ENCODE results near the gene IRF4. TPM values are rescaled to one million over a fixed set of nuclear protein-coding genes. Genes with fewer than 3 reads are reported as not detected.

Gene IRF4
- total and polyA plus RNA-seq, 2 experiments from 2014 or later, result 1.3 to 1.9 TPM

DNA sequence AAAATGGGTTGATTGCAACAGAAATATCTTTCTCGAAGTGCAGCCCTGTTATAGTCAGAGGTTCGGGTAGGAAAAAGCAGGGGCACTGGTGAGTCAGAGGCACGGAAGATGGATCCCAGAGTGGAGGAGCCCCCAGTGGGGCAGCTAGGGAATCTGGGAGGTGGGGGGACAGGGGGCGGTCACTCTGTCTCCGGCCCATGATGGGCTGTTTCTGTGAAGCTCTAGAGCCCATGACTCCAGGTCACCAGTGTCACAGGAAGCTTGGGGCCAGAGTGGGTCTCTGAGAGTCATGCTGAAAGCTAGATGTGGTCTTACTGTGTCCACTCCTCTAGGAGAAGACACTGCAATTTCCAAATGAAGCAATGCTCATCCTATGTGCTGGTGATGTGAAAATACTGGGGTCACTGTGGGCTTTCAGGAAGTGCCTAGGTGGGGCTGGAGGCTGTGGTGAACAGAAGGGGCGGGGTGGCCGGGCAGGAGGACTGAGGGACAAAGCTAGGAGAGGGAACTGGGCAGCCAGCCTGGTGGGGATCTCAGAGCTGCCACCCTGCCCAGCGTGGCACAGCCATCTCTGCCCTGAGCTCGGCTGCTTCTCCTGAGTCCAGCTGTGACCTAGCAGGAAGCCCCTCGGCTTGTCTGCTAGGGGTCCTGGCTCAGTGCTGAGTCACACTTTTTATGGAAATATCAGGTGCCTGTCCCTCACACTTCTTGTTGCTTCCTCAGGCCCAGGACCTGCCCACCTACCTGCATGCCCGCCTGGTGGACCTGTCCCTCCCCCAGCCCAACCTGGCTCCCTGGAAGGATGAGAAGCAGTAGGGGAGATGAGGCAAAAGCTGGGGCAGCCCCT is 54.2 kb downstream of the IRF4 start:
- Histone ChIP-seq H3K79me2 (replicated peaks; ENCODE audit: insufficient read depth) (no peaks in the 10 kb centered on the region), H3K4me3 (no peak overlapping the region), H4K20me1 (replicated peaks; ENCODE audit: insufficient read depth) (no peaks in the 10 kb centered on the region), H2AFZ (no peak overlapping the region), H3K4me2 (no peak overlapping the region), H3K4me1 (ENCODE audit: insufficient read depth) (no peaks in the 10 kb centered on the region), H3K27me3 (ENCODE audit: insufficient read depth) (no peaks in the 10 kb centered on the region), H3F3A (replicated peaks; ENCODE audit: low read depth) (no peaks in the 10 kb centered on the region), H3K27ac (ENCODE audit: low read depth) (no peak overlapping the region), H3K36me3 (ENCODE audit: insufficient read depth) (no peaks in the 10 kb centered on the region), H3K9me2 (ENCODE audit: insufficient read depth) (no peaks in the 10 kb centered on the region)
- ATAC-seq (no peak), DNase-seq (ENCODE audit: low spot score) (no peak)
- H3K4me3 Mint-ChIP-seq, result no peak overlapping the region
- no peak overlapping the region for H3K27ac Mint-ChIP-seq
- peaks cover 27% of the 10 kb centered on the region for H3K9me3 Mint-ChIP-seq
- TF ChIP-seq POLR2AphosphoS5 (IDR thresholded peaks at IDR 0.05; ENCODE audit: low read depth) (no peak), CREB1 (CRISPR knock-in tag; IDR thresholded peaks at IDR 0.05; ENCODE audit: low read depth) (no peak), ZNF114 (CRISPR knock-in tag; IDR thresholded peaks at IDR 0.05) (no peak), ETS1 (IDR thresholded peaks at IDR 0.05) (no peak), CTCF (conservative IDR thresholded peaks at IDR 0.05; ENCODE audit: low read depth in 2 of 2) (no peak), REST (IDR thresholded peaks at IDR 0.05; ENCODE audit: unreplicated experiment) (no peak), STAT1 (IDR thresholded peaks at IDR 0.05; ENCODE audit: unreplicated experiment) (no peak), NANOG (IDR thresholded peaks at IDR 0.05; ENCODE audit: borderline replicate concordance) (no peak), JUNB (IDR thresholded peaks at IDR 0.05; ENCODE audit: unreplicated experiment) (no peak), EZH2phosphoT487 (IDR thresholded peaks at IDR 0.05; ENCODE audit: unreplicated experiment) (no peak), EZH2 (IDR thresholded peaks at IDR 0.05; ENCODE audit: low read depth, unreplicated experiment) (no peak), ZNF331 (CRISPR knock-in tag; IDR thresholded peaks at IDR 0.05; ENCODE audit: low read depth) (no peak)
- TF ChIP-seq, protein P1, sequence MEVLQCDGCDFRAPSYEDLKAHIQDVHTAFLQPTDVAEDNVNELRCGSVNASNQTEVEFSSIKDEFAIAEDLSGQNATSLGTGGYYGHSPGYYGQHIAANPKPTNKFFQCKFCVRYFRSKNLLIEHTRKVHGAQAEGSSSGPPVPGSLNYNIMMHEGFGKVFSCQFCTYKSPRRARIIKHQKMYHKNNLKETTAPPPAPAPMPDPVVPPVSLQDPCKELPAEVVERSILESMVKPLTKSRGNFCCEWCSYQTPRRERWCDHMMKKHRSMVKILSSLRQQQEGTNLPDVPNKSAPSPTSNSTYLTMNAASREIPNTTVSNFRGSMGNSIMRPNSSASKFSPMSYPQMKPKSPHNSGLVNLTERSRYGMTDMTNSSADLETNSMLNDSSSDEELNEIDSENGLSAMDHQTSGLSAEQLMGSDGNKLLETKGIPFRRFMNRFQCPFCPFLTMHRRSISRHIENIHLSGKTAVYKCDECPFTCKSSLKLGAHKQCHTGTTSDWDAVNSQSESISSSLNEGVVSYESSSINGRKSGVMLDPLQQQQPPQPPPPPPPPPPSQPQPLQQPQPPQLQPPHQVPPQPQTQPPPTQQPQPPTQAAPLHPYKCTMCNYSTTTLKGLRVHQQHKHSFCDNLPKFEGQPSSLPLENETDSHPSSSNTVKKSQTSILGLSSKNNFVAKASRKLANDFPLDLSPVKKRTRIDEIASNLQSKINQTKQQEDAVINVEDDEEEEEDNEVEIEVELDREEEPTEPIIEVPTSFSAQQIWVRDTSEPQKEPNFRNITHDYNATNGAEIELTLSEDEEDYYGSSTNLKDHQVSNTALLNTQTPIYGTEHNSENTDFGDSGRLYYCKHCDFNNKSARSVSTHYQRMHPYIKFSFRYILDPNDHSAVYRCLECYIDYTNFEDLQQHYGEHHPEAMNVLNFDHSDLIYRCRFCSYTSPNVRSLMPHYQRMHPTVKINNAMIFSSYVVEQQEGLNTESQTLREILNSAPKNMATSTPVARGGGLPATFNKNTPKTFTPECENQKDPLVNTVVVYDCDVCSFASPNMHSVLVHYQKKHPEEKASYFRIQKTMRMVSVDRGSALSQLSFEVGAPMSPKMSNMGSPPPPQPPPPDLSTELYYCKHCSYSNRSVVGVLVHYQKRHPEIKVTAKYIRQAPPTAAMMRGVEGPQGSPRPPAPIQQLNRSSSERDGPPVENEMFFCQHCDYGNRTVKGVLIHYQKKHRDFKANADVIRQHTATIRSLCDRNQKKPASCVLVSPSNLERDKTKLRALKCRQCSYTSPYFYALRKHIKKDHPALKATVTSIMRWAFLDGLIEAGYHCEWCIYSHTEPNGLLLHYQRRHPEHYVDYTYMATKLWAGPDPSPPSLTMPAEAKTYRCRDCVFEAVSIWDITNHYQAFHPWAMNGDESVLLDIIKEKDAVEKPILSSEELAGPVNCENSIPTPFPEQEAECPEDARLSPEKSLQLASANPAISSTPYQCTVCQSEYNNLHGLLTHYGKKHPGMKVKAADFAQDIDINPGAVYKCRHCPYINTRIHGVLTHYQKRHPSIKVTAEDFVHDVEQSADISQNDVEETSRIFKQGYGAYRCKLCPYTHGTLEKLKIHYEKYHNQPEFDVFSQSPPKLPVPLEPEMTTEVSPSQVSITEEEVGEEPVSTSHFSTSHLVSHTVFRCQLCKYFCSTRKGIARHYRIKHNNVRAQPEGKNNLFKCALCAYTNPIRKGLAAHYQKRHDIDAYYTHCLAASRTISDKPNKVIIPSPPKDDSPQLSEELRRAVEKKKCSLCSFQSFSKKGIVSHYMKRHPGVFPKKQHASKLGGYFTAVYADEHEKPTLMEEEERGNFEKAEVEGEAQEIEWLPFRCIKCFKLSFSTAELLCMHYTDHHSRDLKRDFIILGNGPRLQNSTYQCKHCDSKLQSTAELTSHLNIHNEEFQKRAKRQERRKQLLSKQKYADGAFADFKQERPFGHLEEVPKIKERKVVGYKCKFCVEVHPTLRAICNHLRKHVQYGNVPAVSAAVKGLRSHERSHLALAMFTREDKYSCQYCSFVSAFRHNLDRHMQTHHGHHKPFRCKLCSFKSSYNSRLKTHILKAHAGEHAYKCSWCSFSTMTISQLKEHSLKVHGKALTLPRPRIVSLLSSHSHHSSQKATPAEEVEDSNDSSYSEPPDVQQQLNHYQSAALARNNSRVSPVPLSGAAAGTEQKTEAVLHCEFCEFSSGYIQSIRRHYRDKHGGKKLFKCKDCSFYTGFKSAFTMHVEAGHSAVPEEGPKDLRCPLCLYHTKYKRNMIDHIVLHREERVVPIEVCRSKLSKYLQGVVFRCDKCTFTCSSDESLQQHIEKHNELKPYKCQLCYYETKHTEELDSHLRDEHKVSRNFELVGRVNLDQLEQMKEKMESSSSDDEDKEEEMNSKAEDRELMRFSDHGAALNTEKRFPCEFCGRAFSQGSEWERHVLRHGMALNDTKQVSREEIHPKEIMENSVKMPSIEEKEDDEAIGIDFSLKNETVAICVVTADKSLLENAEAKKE (CRISPR knock-in tag; IDR thresholded peaks at IDR 0.05), result no peak
- H3K4me1 Mint-ChIP-seq, result peaks cover 6% of the 10 kb centered on the region; the same call in 2 of the 3 replicates
- peaks cover 20% of the 10 kb centered on the region for H3K36me3 Mint-ChIP-seq (ENCODE audit: low read depth)
- peaks cover 6% of the 10 kb centered on the region for H3K27me3 Mint-ChIP-seq (ENCODE audit: insufficient read depth, low read depth, poor library complexity)

All from GM23338 (cell line).